GM12874 (cell line): ENCODE data around the gene PPP1R12C.

Experiments
- CTCF ChIP-seq: IDR thresholded peaks from 2 replicates; pipeline ENCODE4 v1.5.1; 2011; ENCODE audit warnings: low read depth, mild to moderate bottlenecking, control low read depth, low read length, moderate library complexity; ENCODE audit not compliant: insufficient read depth

Gene PPP1R12C

DNA sequence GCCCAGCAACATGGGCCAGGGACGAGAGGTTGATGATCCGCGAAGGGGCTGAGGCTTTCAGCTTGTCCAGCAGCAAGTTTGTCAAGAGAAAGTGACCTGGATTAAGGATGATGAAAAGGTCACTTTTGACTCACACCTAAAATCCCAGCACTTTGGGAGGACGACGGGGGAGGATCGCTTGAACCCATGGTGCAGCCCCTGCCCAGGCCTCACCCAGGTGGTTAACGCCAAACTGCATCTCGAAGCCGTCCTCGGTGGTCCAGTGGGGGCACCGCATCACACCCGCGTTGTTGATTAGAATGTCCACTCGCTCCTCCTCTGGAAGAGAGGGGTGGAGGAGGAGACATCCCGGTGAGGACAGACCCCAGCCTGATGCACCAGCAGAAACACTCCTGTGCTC is 69.0 kb downstream of the PPP1R12C start:
- TF ChIP-seq CTCF, result no peak

DNA sequence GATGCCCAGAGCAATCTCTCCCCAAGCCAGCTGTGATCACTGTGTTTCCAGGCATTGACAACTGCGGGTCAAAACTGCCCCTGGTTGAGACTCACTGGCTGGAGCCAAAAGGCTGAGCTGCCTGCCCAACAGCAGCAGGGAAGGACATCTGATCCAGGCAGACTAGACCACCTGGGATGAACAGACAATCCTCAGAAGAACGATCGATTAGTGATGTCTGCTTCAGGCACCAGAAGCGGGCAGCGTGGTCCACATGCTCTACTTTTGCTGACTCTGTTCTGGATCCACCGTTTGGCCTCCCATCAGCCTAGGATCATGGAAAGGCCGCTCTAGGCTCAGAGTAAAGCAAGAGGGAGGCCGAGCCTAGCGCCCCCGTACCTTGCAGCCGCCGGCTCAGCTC is 69.5 kb downstream of the PPP1R12C start:
- no peak for TF ChIP-seq CTCF

DNA sequence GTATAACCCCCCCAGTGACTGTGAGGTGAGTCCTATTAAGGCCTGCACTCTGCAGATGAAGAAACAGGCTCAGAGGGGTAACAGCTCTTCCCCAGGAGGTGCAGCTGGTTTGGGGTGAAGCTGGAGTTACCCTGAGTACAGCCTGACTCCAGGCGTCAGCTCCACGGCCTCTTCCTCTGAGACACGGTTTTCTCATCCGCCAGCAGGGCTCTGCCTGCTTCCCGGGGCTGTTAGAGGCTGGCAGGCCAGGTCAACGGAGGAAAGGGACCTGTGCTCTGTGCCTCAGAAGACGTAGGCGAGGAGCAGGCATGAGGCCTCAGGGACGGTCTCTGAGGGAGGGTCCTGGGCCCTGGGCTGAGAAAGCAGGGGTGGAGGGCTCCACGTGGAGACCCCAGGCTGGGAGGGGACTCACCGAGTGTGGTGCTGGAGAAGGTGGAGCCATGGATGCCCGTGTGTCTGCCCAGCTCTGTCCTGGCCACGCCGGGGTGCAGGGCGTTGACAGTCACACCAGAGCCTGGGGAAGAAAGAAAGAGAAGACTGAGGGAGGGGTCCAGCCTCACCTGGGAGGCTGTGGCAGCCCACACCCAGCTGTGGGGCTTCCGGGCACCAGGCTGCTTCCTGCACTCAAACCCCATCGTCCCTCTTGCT is 70.3 kb downstream of the PPP1R12C start:
- no peak for TF ChIP-seq CTCF

DNA sequence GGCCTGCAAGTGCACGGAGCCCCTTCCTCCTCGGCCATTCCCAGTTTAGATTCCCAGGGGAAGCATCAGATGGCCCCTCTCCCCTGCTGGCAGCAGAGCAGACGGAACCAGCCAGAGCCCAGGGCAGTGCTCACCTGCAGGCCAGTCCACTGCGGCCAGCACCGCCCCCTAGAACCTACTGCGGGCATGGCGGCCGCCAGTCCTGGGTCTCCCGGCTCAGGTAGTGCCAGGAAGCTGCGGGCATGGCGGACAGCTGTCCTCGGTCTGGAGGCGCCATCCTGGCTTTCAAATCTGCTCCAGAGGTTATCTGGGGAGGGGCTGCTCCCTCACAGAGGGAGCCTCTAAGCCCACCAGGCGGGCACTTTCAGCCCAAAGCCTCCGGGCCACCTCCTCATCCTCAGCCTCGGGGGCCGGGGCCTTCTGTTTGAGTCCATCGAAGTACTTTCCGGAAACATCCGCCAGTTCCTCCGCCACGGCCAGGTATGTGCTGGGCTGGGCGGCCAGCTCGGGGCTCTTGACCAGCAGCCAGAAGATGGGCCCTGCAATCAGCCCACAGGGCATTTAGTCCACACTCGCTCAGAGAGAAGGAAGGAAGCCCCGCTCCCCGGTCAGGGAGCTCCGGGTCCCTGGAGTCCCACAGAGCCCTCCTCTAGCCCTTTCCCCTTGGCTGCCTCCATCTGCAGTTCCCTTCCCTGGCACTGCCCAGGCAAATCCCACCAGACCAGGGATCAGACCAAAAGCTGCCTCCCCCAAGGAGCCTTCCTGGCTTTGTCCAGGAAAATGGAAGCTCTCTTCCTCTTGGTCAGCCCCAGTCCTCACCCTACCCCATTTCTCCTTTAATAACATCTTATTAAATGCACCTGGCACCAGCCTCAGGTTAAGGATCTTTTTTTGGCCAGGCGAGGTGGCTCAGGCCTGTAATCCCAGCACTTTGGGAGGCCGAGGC is 72.4 kb downstream of the PPP1R12C start:
- no peak for TF ChIP-seq CTCF

- TF ChIP-seq CTCF, result no peak
Measured at GRCh38 chr19:55044286-55044685, 73.2 kb downstream of the PPP1R12C start.

DNA sequence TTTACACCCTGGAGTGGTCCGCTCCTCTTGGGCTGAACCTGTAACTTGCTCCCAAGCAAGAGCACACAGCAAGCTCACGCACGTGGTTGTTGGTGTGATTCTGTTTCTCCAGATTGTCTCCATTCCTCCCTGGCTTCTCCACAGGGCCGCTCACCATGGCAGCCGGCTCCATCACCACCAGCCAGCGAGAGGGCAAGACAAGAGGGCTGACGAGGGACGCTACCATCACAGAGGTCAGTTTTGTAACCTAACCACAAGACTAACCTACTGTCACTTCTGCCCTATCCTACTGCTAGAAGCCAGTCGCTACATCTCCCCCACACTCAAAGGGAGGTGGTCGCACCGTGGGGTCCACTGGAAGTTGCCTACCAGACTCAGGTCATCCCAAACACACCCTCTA is 74.7 kb downstream of the PPP1R12C start:
- TF ChIP-seq CTCF, result no peak

DNA sequence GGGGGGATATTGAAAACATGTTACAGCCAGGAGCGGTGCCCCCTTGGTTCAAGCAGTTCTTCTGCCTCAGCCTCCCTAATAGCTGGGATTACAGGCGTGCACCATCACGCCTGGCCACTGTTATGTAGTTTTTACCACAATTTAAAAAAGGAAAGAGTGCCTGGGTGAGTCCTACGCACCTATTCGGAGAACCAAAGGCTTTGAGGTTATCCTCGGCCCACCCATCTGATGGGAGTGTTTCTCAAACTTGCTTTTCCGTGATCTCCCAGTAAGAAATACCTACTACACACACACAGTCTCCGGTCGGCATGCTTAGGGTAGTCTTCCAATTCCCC is 75.1 kb downstream of the PPP1R12C start:
- no peak for TF ChIP-seq CTCF
